Aorta (tissue), 5 donors: ENCODE measurements around the gene ARHGAP32. TPM values are rescaled to one million over a fixed set of nuclear protein-coding genes. Genes with fewer than 3 reads are reported as not detected.
A peak's percentile ranks its signal among the peaks of the same experiment; 100 is the strongest.

ENCODE experiments used
- ATAC-seq: fragments of 200-7000 bp; cut with Tn5 transposase; one replicate; pipeline ENCODE4 v1.9.1; 2022; ENCODE audit warnings: moderate library complexity; ENCODE audit not compliant: low FRiP score
- DNase-seq, 2 donors: peaks; one replicate each; pipeline ENCODE4 v3.0.0-alpha.2; 2020
- H3K27ac ChIP-seq, 2 donors: one replicate each; pipeline ENCODE4 v1.5.1; 2013; ENCODE audit warnings: low read length in 2 of 2, mild to moderate bottlenecking in 2 of 2, moderate library complexity in 2 of 2, control low read depth in 1 of 2, inconsistent platforms in 1 of 2, low read depth in 1 of 2
- H3K27me3 ChIP-seq, 2 donors: one replicate each; pipeline ENCODE4 v1.6.1; 2013; ENCODE audit warnings: control low read depth in 1 of 2, low read length in 1 of 2, mild to moderate bottlenecking in 1 of 2, moderate library complexity in 1 of 2; ENCODE audit not compliant: insufficient read depth in 2 of 2, control insufficient read depth in 1 of 2
- H3K36me3 ChIP-seq, 2 donors: one replicate each; pipeline ENCODE4 v1.6.1; 2013; ENCODE audit warnings: control low read depth in 1 of 2, low read length in 1 of 2, mild to moderate bottlenecking in 1 of 2; ENCODE audit not compliant: insufficient read depth in 2 of 2, control insufficient read depth in 1 of 2
- H3K4me1 ChIP-seq, 2 donors: one replicate each; pipeline ENCODE4 v1.6.1; 2013; ENCODE audit warnings: low read length in 2 of 2, control low read depth in 1 of 2, mild to moderate bottlenecking in 1 of 2, moderate library complexity in 1 of 2; ENCODE audit not compliant: insufficient read depth in 2 of 2, control insufficient read depth in 1 of 2
- H3K4me3 ChIP-seq, 2 donors: one replicate each; pipeline ENCODE4 v1.5.1; 2013; ENCODE audit warnings: low read length in 2 of 2, control low read depth in 1 of 2, mild to moderate bottlenecking in 1 of 2
- H3K9me3 ChIP-seq: one replicate; pipeline ENCODE4 v1.6.1; 2013; ENCODE audit warnings: mild to moderate bottlenecking, low read length; ENCODE audit not compliant: control insufficient read depth
- WGBS, 2 donors: extraction: QIAGEN DNeasy Blood & Tissue Kit; methylation state at CpG; one replicate each; pipeline ENCODE4 v1.1.7; 2013; 5-methylcytosine and 5-hydroxymethylcytosine counted together
- intact Hi-C, 2 donors: fragments of 100-400 bp; cut with DNase I; formaldehyde crosslinking; loops; one replicate each; pipeline versions ENCODE4 v1.14.2 to v1.15.0; 2022
- polyA plus RNA-seq, 2 donors: library from polyadenylated mRNA; stranded (reverse); fragments of 200-250 nt; gene quantifications; one replicate each; pipeline ENCODE4 v1.2.3, GENCODE V29; 2013
- total RNA-seq, 2 donors: library from RNA; stranded (reverse); fragmentation: NEBNext Ultra II Directional; extraction: Animal tissue kit (Norgen Biotek cat#: 25700); gene quantifications; one replicate each; pipeline ENCODE4 v1.2.1, GENCODE V29; 2021
- donor health status: healthy with polysubstance abuse.
- donor health status: Bipolar disorder and iron deficiency.
- donor health status: DM: no; HTN: no; CAD: no.
- donor health status: DM: no; HTN: no; CAD: no.
- donor health status: DM: yes; HTN: yes; CAD: no.

Gene ARHGAP32
- total and polyA plus RNA-seq, 4 donors = 1.8 to 21.3 (median 8.9) TPM

DNA sequence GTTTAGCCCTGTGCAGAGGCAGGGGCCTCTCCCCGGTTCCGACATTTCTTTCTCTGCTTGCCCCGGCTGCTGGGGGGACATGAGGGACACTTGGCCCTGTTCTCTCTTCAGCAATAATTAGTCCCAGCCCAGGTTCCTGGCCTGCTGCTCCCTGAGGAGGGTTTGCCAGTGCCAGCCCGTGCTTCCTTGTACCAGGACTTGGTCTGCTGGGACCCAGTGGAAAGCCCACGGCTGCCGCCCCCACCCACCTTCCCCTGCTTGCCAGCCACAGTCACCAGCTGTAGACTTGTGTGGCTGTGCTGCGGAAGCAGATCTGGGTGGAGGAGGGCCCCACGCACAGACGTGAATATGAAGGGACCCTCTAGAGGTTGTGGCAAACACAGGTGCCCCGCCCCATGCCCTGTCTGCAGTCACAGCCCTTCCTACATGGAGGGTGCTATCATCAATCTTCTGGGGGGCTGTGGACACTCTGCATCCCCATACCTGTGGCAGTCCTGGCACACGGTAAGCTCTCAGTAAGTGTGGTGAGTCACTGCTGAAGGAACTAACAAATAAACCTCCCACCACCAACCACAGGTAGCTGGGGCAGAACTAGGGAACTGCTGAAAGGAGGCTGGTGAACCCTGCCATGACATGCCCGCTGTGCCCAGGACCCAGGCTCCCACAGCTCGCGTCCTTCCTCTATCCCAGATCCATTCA, 250.4 kb downstream of the ARHGAP32 start:
- Histone ChIP-seq H3K36me3 (no peaks in the 10 kb centered on the region), H3K27me3 (no peaks in the 10 kb centered on the region), H3K27ac (no peak overlapping the region), H3K9me3 (no peaks in the 10 kb centered on the region), H3K4me1 (no peaks in the 10 kb centered on the region), H3K4me3 (no peak overlapping the region)
- no peak for ATAC-seq
- DNase-seq = no peak
- intact Hi-C loops = no loop called here
- 88 to 92% methylated on average over 14 of the region's 14 CpGs for WGBS, 2 donors

DNA sequence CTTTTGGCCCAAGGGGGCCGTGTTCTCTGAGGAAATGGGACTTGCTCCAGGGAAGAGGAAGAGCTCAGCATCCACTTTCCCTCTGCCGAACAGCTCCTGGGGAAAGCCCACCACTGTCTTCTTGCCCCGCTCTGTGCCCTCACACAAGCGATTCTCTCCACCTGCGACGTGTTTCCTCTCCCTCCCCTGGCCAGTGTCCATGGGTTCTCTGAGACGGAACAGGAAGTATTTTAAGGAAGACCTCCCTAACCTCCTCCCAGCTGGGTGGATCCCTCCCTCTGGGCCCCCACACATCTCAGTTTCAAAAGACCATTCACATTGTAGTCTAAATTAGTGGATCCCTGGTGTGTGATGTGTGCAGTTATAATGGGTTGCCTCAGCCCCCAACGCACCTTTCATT, 251.0 kb downstream of the ARHGAP32 start:
- Histone ChIP-seq H3K27me3 (no peaks in the 10 kb centered on the region), H3K27ac (no peak overlapping the region), H3K9me3 (no peaks in the 10 kb centered on the region), H3K4me1 (no peaks in the 10 kb centered on the region), H3K4me3 (no peak overlapping the region), H3K36me3 (no peaks in the 10 kb centered on the region)
- intact Hi-C loops = no loop called here
- ATAC-seq = no peak
- DNase-seq = no peak
- WGBS, 2 donors = 83 to 91% methylated on average over 7 to 8 of the region's 8 CpGs

DNA sequence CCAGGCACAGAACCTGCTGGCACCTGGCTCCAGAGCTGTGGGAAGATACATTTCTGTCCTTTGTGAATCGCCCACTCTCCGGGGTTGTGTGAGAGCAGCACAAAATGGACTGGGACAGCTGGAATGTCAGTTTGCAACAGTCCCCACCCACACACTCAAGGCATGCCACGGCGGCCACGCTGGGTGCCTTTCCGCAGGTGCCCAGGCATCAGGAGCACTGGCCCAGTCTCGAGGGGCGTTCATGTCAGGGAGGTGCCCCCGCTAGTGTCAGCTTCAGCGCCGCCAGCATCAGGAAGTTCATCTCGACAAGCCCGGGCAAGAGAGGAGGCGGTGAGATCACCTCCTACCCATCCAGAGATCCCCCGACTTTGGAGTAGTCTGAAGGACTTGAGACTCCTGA, 251.5 kb downstream of the ARHGAP32 start:
- H3K9me3 ChIP-seq = no peaks in the 10 kb centered on the region
- no peak overlapping the region for H3K27ac ChIP-seq
- H3K4me1 ChIP-seq = no peaks in the 10 kb centered on the region
- no peak overlapping the region for H3K4me3 ChIP-seq
- ATAC-seq (no peak), DNase-seq (no peak)
- 91 to 92% methylated on average over 15 of the region's 15 CpGs for WGBS, 2 donors
- H3K36me3 ChIP-seq = no peaks in the 10 kb centered on the region
- intact Hi-C loops = no loop called here
- H3K27me3 ChIP-seq = no peaks in the 10 kb centered on the region

DNA sequence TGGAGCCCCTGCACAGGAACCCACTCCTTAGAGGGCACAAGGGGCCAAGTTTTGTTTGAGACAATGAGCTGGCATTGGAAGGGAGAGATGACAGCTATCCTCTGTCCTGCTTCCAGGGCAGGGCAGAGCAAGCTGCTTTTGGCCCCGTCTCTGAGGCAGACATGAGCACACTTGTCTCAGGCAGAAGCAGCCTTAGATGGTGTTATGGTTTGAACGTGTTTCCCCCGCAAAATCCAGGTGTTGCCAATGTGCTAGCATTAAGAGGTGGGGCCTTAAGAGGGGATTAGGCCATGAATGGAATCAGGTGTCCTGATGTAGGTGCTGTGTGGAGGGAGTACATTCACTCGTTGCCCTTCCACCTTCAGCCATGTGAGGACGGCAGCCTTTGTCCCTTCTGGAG, 252.0 kb downstream of the ARHGAP32 start:
- intact Hi-C loops = no loop called here
- Histone ChIP-seq H3K4me3 (no peak overlapping the region), H3K27ac (no peak overlapping the region), H3K9me3 (no peaks in the 10 kb centered on the region), H3K4me1 (no peaks in the 10 kb centered on the region), H3K27me3 (no peaks in the 10 kb centered on the region), H3K36me3 (no peaks in the 10 kb centered on the region)
- DNase-seq = no peak
- ATAC-seq = no peak
- WGBS, 2 donors = 81 to 84% methylated on average over 5 of the region's 5 CpGs

DNA sequence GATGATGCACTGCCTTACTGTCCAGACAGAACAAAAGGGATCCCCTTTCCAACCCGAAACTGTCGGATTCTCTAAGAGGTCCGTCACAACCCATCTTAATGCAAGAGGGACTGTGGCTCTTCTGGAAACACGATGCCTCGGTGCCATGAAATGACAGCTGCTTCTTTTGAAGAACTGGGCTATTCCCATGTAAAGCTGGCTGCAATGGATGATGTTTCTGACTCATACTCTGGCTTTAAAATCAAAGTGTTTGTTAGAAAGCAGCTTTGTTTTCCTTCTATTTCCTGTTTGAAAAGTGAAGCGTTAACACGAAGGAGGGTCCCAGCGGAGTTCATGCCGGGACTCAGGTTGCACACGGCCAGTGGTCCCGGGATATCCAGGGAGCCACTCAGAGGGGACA, 252.5 kb downstream of the ARHGAP32 start:
- intact Hi-C loops = no loop called here
- ATAC-seq (no peak), DNase-seq (no peak)
- H3K4me1 ChIP-seq = no peaks in the 10 kb centered on the region
- no peaks in the 10 kb centered on the region for H3K36me3 ChIP-seq
- no peaks in the 10 kb centered on the region for H3K9me3 ChIP-seq
- 85 to 86% methylated on average over 11 of the region's 11 CpGs for WGBS, 2 donors
- no peak overlapping the region for H3K27ac ChIP-seq
- no peak overlapping the region for H3K4me3 ChIP-seq
- H3K27me3 ChIP-seq = no peaks in the 10 kb centered on the region

DNA sequence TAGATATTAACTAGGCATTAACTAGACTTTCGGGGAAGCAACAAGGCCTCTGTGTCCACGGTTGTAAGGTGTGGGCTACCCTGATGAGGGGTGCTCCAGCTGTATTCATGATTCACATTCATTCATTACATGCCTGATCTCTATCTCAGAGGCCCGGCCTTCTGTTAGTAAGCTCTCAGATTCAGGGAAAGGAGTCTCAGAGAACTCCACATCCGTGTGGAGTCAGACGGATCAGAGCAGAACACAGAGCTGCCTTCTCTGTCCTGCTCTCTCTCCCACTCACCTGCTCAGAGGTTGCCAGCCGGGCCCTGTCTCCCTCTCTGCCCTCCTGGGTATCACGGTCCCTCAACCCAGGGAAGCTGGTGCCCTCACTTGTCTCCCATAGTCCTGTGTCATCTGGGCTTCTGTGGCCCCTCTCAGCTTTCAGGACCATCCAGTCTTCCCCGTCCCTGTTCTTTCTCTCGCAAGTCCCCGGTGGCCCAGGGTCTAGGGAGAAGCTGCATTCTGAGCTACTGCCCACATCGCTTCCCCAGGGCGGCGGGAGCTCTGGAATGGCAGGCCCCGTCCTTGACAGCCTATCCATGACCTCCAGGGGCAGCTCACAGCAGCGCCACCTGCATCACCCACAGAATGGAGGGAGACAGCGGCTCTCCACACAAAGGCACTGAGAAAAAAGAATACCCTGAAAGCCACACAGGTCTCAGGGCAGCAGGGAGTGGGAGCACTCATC, 253.8 kb downstream of the ARHGAP32 start:
- 89 to 93% methylated on average over 16 of the region's 16 CpGs for whole genome bisulfite sequencing, 2 donors
- DNase-seq (no peak), ATAC-seq (no peak)
- no peak overlapping the region for H3K4me3 ChIP-seq
- no peaks in the 10 kb centered on the region for H3K36me3 ChIP-seq
- H3K27ac ChIP-seq = no peak overlapping the region
- no peaks in the 10 kb centered on the region for H3K4me1 ChIP-seq
- H3K9me3 ChIP-seq = no peaks in the 10 kb centered on the region
- H3K27me3 ChIP-seq = no peaks in the 10 kb centered on the region
- intact Hi-C loops = no loop called here

DNA sequence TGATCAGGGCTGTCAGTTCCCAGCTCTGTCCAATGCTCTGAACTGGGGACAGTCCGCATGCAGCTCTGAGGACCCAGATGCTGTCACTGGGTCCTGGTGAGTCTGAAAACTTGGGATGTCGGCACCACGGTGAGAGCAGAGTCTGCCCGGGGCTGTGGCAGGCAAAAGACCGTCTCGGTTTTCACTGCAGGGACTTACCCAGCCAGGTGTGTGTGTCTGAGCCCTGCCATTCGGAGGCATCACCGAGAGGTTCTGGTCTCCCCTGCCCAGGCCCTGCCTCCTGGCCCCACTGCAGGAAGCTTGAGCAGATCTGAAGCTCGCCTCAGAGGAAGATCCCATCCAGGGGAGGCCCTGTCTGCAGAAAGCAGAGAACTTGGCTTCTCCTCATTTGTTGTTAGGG, 254.6 kb downstream of the ARHGAP32 start:
- no peaks in the 10 kb centered on the region for H3K4me1 ChIP-seq
- no peaks in the 10 kb centered on the region for H3K9me3 ChIP-seq
- no peak overlapping the region for H3K4me3 ChIP-seq
- WGBS, 2 donors = 92 to 93% methylated on average over 9 of the region's 9 CpGs
- ATAC-seq = no peak
- H3K36me3 ChIP-seq = no peaks in the 10 kb centered on the region
- intact Hi-C loops = no loop called here
- no peak for DNase-seq
- no peaks in the 10 kb centered on the region for H3K27me3 ChIP-seq
- no peak overlapping the region for H3K27ac ChIP-seq

DNA sequence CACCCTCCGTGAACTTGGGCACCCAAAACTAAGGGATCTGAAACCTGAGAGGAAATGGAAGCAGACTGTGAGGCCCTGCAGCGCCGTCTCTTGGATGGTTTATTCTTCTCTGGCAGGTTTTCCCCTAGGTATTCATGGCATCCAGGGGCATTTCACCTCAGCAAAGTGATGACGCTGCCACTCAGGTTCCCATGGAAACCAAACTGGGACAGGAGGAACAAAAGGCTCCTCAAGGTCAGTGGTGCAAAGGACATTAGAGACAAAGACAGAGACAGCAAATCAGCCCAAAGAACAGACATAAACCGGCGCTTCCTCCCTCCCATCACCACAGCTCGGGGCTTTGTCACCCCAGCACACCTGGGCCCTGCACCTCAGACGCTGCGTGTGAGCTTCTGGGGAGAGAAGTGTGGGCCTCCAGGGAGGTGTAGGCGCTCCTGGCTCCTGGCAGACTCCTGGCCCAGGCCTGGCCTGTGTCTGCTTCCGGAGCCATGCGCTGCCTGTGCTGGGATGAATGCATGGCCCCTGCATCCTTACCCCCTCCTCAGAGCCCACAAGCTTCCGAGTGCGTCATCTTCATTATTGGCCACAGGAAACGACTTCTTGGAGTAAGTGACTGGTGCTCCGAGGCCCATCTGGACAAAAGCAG, 255.4 kb downstream of the ARHGAP32 start:
- ATAC-seq (no peak), DNase-seq (no peak)
- Histone ChIP-seq H3K9me3 (no peaks in the 10 kb centered on the region), H3K4me1 (no peaks in the 10 kb centered on the region), H3K36me3 (no peaks in the 10 kb centered on the region), H3K27me3 (no peaks in the 10 kb centered on the region), H3K27ac (no peak overlapping the region), H3K4me3 (no peak overlapping the region)
- 92 to 93% methylated on average over 16 of the region's 16 CpGs for WGBS, 2 donors
- intact Hi-C loops = no loop called here

DNA sequence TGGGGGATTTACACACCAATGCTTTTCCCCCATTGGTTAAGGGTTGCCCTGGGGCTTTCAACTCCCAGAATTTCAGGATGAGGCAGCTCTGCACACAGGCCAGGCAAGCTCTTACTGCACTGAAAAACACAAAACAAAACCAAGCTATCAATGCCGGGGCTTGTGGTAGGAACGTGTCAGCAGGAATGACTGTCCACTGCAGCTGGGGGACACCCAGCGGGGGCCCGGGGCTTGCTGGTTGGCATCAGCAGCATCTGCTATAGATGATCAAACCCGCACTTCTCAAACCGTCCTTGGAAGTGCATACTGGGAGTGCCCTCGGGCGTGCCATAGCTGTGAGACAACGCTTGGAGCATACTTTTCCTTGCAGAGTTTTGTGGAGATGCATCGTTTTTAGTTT, 257.2 kb downstream of the ARHGAP32 start:
- Histone ChIP-seq H3K9me3 (no peaks in the 10 kb centered on the region), H3K36me3 (no peaks in the 10 kb centered on the region), H3K27ac (no peak overlapping the region), H3K4me3 (no peak overlapping the region), H3K4me1 (no peaks in the 10 kb centered on the region), H3K27me3 (no peaks in the 10 kb centered on the region)
- intact Hi-C loops = no loop called here
- ATAC-seq = no peak
- peak in 1 of 2 donors; percentile 69 for DNase-seq
- WGBS, 2 donors = 95% methylated on average over 10 of the region's 10 CpGs
